GM12874 (cell line): ENCODE measurements around the gene FFAR1.

Source experiments
- CTCF ChIP-seq: IDR thresholded peaks from 2 replicates; pipeline ENCODE4 v1.5.1; 2011; ENCODE audit warnings: low read depth, mild to moderate bottlenecking, control low read depth, low read length, moderate library complexity; ENCODE audit not compliant: insufficient read depth

Gene FFAR1

GRCh38 chr19:35303357-35303915 lies 44.3 kb upstream of the FFAR1 start:
- TF ChIP-seq CTCF = no peak

GRCh38 chr19:35304036-35304435 lies 43.7 kb upstream of the FFAR1 start:
- TF ChIP-seq CTCF = no peak

GRCh38 chr19:35305181-35305580 lies 42.5 kb upstream of the FFAR1 start:
- no peak for TF ChIP-seq CTCF

- peak; percentile 60 for TF ChIP-seq CTCF
Observed at GRCh38 chr19:35306473-35307246, 41.0 kb upstream of the FFAR1 start.

GRCh38 chr19:35307931-35308330 lies 39.8 kb upstream of the FFAR1 start:
- no peak for TF ChIP-seq CTCF

GRCh38 chr19:35308910-35309309 lies 38.8 kb upstream of the FFAR1 start:
- TF ChIP-seq CTCF = no peak

- no peak for TF ChIP-seq CTCF
Observed at GRCh38 chr19:35309481-35310279, 38.0 kb upstream of the FFAR1 start.
